Stimulated activated naive B cell treated with anti-CD40 and anti-IgM and Interleukin-4, amounts not matched to agents 10 μg/mL and 1 μg/mL and 100 μg/mL, for 72 hours (primary cell): ENCODE data around the gene GLB1L3.
A peak's percentile ranks its signal among the peaks of the same experiment; 100 is the strongest.

ENCODE experiments used
- ATAC-seq, 2 donors: fragments of 150-1000 bp; cut with Tn5 transposase; replicated peaks; 2 replicates each; pipeline ENCODE4 v1.10.0; 2021; ENCODE audit warnings: moderate library complexity in 1 of 2
- DNase-seq: peaks from one replicate; pipeline ENCODE4 v3.0.0; 2021
- H3K27ac Mint-ChIP-seq: one replicate; pipeline ENCODE4 v1.8.0; 2022; ENCODE audit warnings: mild to moderate bottlenecking, mixed read lengths
- H3K27me3 Mint-ChIP-seq, 2 donors: one replicate each; pipeline ENCODE4 v1.8.0; 2022; ENCODE audit warnings: mixed read lengths in 2 of 2
- H3K36me3 Mint-ChIP-seq, 2 donors: one replicate each; pipeline ENCODE4 v1.8.0; 2022; ENCODE audit warnings: mixed read lengths in 2 of 2, mild to moderate bottlenecking in 1 of 2
- H3K4me1 Mint-ChIP-seq, 2 donors: one replicate each; pipeline ENCODE4 v1.8.0; 2022; ENCODE audit warnings: mixed read lengths in 2 of 2, mild to moderate bottlenecking in 1 of 2
- H3K4me3 Mint-ChIP-seq, 2 donors: one replicate each; pipeline ENCODE4 v1.8.0; 2022; ENCODE audit warnings: mild to moderate bottlenecking in 2 of 2, mixed read lengths in 2 of 2, moderate library complexity in 1 of 2
- H3K9me3 Mint-ChIP-seq, 2 donors: one replicate each; pipeline ENCODE4 v1.8.0; 2022; ENCODE audit warnings: mixed read lengths in 2 of 2, mild to moderate bottlenecking in 1 of 2

The GLB1L3 gene, protein sequence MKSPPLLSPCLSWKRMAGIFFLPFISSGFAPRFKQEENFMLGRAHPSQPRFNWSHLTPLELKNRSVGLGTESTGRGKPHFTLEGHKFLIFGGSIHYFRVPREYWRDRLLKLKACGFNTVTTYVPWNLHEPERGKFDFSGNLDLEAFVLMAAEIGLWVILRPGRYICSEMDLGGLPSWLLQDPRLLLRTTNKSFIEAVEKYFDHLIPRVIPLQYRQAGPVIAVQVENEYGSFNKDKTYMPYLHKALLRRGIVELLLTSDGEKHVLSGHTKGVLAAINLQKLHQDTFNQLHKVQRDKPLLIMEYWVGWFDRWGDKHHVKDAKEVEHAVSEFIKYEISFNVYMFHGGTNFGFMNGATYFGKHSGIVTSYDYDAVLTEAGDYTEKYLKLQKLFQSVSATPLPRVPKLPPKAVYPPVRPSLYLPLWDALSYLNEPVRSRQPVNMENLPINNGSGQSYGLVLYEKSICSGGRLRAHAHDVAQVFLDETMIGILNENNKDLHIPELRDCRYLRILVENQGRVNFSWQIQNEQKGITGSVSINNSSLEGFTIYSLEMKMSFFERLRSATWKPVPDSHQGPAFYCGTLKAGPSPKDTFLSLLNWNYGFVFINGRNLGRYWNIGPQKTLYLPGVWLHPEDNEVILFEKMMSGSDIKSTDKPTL

DNA sequence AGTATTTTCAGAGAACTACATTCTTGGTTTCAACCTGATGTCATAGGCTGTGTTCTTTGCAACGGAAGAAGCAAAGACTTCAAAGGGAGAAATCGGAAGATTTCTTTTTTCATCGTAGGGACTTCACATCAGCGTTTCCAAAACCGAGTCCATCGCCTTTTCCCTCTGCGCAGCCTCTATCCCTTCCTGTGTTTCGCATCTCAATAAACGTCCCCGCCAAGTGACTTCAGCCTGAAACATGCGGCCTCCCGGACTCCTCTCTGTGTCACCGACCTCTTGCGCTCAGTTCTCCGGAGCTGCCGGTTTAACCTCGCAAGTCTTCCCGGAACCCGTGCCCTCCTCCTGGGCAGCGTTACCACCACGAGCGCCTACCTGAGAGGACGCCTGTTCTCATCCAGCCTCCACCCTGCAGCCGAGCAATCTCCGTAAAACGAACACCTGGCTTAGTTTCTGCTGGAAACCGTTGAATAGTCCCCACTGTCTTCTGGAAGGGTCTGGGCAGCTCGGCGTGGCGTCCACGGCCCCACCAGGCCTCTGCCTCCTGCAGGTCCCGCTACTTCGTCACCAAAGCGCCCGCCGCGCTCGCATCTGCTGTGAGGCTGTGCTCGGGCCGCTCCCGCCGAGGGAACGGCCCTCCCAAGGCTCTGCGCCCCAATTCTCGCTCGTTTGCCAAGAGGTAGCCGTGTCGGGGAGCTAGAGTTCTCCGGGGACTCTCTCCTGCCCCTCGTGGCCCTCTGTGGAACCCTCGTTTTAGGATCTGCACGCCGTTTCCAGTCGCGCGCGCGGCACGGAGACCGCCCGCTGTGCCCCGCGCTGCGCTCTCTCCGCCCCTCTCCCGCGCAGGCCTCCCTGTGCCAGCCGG is at the start of gene GLB1L3:
Gene GLB1L3, plus strand, starts transcription at position 846 of the 862 bp plus-strand sequence. CDS start 362 bp downstream, outside the sequence.
- peak within 1 kb of the TSS; percentile 73 to 83 for H3K4me3 Mint-ChIP-seq
- peaks cover 4 to 5% of the 10 kb centered on the region in 2 donors for H3K9me3 Mint-ChIP-seq
- H3K36me3 Mint-ChIP-seq = peaks cover 0 to 1% of the 10 kb centered on the region in 2 donors
- ATAC-seq (peak; percentile 85 to 86), DNase-seq (peak; percentile 28)
- H3K27me3 Mint-ChIP-seq = peaks cover 64 to 81% of the 10 kb centered on the region in 2 donors
- H3K4me1 Mint-ChIP-seq = peaks cover 11 to 24% of the 10 kb centered on the region in 2 donors
- H3K27ac Mint-ChIP-seq = no peak within 1 kb of the TSS

DNA sequence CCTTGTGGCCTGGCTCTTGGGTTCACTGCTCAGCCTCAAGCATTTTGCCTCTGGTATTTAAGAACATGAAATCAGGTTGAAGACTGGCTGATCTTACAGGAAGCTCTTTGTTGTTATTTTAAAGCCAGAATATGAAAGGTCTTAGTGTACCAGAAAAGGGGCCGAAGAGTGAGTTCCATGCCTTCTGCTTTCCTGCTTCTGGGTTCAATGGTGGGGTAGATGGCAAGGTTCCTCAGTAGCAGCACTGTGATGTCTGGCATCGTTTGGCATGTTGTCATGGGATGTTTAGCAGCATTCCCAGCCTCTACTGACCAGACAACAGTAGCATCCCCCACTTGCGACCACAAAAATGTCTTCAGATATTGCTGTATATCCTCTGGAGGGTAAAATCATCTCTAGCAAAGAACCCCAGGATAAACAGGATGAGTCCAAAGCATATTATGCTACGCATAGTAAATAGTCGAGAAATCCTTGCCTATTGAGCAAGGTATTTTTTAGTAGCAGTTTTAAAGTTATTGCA is 49.3 kb upstream of the GLB1L3 start:
- Mint-ChIP-seq H3K4me1 (peaks cover 45 to 85% of the 10 kb centered on the region in 2 donors), H3K4me3 (no peak overlapping the region), H3K27me3 (peaks cover 32 to 37% of the 10 kb centered on the region in 2 donors), H3K9me3 (no peaks in the 10 kb centered on the region), H3K36me3 (peaks cover 4 to 9% of the 10 kb centered on the region in 2 donors), H3K27ac (no peak overlapping the region)
- DNase-seq (no peak), ATAC-seq (no peak)

DNA sequence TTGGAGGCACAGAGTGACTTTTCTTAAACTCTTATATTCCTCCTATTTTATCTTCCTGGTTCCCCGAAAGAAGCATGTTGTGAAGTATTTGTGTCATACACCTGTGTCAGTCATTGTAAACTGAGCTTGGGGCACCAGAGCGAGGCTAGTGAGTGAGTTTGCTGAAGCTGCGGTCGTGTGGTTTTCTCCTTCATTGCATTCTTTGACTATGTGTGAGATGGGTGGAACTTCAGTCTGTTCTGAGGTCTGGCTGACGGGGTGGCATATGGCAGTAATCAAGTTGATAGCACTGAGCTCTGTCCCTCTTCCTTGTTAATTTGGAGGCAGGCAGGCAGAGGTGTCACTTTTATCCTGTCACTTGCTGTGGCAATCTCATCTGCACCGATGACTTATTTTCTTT is 47.6 kb upstream of the GLB1L3 start:
- Mint-ChIP-seq H3K4me3 (no peak overlapping the region), H3K27ac (no peak overlapping the region), H3K36me3 (peaks cover 7 to 9% of the 10 kb centered on the region in 2 donors), H3K4me1 (peaks cover 39 to 81% of the 10 kb centered on the region in 2 donors), H3K9me3 (no peaks in the 10 kb centered on the region), H3K27me3 (peaks cover 37% of the 10 kb centered on the region in 2 donors)
- ATAC-seq (peak; percentile 64), DNase-seq (peak; percentile 44)

DNA sequence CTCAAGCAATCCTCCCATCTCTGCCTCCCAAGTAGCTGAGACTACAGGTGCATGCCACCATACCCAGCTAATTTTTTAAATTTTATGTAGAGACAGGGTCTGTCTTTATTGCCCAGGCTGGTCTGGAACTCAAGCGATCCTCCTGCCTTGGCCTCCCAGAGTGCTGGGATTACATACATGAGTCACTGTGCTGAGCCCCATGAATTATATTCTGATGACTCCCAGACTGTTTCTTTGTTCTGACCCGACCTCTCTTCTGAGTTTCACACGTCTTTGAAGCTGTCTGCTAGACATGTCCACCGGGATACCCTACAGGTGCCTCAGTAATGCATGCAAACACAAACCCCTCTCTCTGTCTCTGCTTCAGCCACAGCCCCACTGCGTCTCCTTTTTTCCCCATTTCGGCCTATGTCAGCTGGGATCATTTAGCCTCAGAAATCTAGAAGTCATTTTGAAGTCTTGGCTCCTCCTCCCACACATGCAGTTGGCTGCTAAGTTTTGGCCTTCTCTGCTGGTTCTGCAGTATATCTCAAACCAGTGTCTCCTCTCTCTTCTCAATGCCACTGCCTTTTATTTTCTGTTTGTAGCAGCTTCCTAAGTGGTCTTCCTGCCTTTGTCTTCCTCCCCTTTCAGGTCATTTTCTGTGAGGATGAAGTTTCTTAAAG is 46.9 kb upstream of the GLB1L3 start:
- Mint-ChIP-seq H3K27ac (no peak overlapping the region), H3K36me3 (peaks cover 7% of the 10 kb centered on the region in 2 donors), H3K4me1 (peaks cover 39 to 81% of the 10 kb centered on the region in 2 donors), H3K27me3 (peaks cover 37% of the 10 kb centered on the region in 2 donors), H3K4me3 (no peak overlapping the region), H3K9me3 (no peaks in the 10 kb centered on the region)
- no peak for DNase-seq
- ATAC-seq = no peak

DNA sequence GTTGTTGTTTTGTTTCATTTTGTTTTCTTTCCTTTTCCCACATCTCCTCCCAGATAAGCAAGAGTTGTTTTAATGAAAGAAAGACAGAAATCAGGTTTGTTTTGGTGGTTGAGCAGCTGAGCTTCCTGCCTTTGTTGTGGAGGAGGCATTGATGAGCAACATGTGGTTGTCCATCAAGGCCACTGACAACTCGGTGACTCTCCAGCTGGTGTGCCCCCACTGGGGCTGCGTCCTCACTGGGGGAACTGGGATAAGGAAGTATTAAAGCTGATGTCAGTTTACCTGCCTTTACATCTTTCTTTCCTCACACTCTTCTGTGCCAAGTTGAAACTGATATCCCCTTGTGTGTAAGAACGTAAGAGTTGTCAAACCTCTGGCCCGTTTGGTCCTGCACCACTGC is 45.8 kb upstream of the GLB1L3 start:
- peaks cover 10 to 14% of the 10 kb centered on the region in 2 donors for H3K36me3 Mint-ChIP-seq
- no peaks in the 10 kb centered on the region for H3K9me3 Mint-ChIP-seq
- no peak for DNase-seq
- H3K4me1 Mint-ChIP-seq = peaks cover 37 to 76% of the 10 kb centered on the region in 2 donors
- peaks cover 36 to 37% of the 10 kb centered on the region in 2 donors for H3K27me3 Mint-ChIP-seq
- peak; percentile 9 to 19 for ATAC-seq
- H3K4me3 Mint-ChIP-seq = no peak overlapping the region
- H3K27ac Mint-ChIP-seq = peak overlapping the region; percentile 84

DNA sequence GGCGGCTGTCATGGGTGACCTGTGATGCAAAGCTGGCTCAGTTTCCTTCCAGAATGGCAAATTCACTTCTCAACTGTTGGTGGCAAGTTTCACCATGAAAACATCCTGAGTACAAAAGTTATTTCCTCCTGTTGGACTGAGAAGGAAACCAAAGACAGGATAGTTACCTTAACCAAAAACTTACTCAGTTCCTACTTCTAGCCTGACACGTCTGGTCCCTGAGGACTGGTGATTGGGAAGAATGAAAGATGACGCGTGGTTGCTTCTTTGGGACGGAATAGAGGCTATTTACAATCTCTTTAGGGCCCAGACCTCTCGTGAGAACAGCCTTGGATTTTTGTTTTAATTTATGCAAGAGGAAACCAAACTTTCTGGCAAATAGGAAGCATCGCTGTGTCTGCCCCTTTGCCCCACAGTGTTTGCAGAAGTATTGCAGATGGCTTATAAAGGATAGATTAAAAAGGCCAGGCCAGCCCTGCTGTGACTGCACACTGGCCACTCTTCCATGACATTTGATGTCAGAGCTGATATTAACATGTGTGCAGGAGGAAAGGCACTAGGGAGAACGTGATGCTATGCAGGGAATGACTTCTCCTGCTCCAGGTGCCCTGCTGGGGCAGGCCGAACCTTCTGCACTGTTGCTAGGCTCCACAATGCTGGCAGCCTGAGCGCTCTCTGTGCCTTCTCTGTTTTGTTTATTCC is 44.1 kb upstream of the GLB1L3 start:
- Mint-ChIP-seq H3K9me3 (no peaks in the 10 kb centered on the region), H3K27me3 (peaks cover 25 to 30% of the 10 kb centered on the region in 2 donors), H3K4me1 (peaks cover 35 to 58% of the 10 kb centered on the region in 2 donors), H3K36me3 (peaks cover 15 to 16% of the 10 kb centered on the region in 2 donors), H3K27ac (no peak overlapping the region), H3K4me3 (peak overlapping the region in 1 of 2 donors; percentile 5)
- no peak for DNase-seq
- ATAC-seq = peak; percentile 41 to 69

DNA sequence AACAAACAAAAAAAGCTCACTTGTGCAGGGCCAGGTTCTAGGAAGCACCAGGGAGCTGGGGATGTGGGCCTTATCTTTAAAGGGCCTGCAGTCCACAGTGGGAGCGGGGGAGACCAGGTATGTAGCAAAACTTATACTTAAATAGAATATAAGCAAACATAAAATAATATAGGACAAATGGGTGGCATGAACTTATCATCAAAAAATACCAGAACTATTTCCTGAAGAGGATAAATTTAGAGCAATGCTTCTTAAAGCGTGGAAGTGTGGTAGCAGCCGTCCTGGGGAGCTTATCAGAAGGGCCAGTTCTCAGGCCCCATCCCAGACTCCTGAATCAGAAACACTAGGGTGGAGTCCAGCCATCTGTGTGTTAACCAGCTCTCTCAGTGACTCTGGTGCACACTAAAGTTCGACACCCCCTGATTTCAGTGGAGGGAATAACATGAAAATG is 42.4 kb upstream of the GLB1L3 start:
- no peak overlapping the region for H3K4me3 Mint-ChIP-seq
- peaks cover 26 to 42% of the 10 kb centered on the region in 2 donors for H3K4me1 Mint-ChIP-seq
- no peak overlapping the region for H3K27ac Mint-ChIP-seq
- no peaks in the 10 kb centered on the region for H3K9me3 Mint-ChIP-seq
- ATAC-seq (no peak), DNase-seq (no peak)
- peaks cover 19 to 24% of the 10 kb centered on the region in 2 donors for H3K27me3 Mint-ChIP-seq
- peaks cover 23 to 28% of the 10 kb centered on the region in 2 donors for H3K36me3 Mint-ChIP-seq

DNA sequence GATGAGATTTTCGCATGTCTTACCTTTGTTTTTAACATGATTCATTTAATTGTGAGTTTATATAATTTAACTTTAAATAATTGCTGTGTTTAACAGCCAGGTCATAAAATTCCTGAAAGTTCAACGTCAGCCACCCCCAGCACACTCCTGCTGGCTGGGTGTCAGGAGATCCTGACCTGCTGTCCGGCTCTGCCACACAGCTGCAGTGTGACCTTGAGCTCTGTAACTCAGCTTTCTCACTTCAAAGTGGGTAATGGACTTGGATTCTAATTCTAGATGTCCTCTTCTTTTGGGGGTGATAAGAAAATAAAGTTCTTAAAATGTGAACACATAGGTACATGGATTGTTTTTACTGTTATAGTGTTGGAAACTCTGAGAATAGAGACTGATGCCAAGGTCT is 40.8 kb upstream of the GLB1L3 start:
- peaks cover 11% of the 10 kb centered on the region in 2 donors for H3K27me3 Mint-ChIP-seq
- ATAC-seq (no peak), DNase-seq (no peak)
- no peak overlapping the region for H3K4me3 Mint-ChIP-seq
- H3K36me3 Mint-ChIP-seq = peaks cover 27 to 37% of the 10 kb centered on the region in 2 donors
- peaks cover 13 to 25% of the 10 kb centered on the region in 2 donors for H3K4me1 Mint-ChIP-seq
- no peak overlapping the region for H3K27ac Mint-ChIP-seq
- H3K9me3 Mint-ChIP-seq = no peaks in the 10 kb centered on the region

DNA sequence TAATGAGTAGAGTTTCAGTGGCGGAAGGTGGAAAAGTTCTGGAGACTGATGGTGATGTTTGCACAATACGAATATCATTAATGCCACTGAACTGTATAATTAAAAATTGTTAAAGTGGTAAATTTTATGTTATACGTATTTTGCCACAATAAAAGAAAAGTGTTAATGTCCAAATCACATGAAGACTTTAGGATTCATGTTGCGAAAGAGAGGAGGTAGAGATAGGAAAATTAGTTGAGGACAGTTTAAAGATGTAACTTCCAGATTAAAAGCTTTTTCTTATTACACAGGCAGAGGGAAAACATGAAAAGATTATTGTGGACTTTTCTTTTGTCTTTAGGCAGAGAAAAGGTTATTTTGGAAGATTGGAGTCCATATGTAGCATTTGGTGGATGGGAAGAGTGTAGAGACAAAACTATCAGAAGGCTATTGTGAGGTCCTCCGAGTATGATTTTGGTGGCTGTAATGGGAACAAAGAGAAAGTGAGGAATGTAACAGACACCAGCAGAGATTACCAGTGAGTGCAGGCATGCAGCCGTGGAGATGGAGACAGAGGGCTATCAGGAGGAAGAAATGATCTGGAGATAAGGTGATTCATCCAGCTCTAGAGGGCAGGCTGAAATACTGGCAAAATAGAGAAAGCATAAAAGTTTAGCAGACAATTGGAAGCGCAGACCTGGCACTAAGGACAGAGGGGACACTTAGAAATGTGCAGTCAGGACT is 39.2 kb upstream of the GLB1L3 start:
- no peak overlapping the region for H3K27ac Mint-ChIP-seq
- DNase-seq (no peak), ATAC-seq (no peak)
- no peaks in the 10 kb centered on the region for H3K9me3 Mint-ChIP-seq
- no peak overlapping the region for H3K4me3 Mint-ChIP-seq
- H3K27me3 Mint-ChIP-seq = peaks cover 5 to 6% of the 10 kb centered on the region in 2 donors
- peaks cover 27 to 33% of the 10 kb centered on the region in 2 donors for H3K36me3 Mint-ChIP-seq
- peaks cover 7 to 9% of the 10 kb centered on the region in 2 donors for H3K4me1 Mint-ChIP-seq

DNA sequence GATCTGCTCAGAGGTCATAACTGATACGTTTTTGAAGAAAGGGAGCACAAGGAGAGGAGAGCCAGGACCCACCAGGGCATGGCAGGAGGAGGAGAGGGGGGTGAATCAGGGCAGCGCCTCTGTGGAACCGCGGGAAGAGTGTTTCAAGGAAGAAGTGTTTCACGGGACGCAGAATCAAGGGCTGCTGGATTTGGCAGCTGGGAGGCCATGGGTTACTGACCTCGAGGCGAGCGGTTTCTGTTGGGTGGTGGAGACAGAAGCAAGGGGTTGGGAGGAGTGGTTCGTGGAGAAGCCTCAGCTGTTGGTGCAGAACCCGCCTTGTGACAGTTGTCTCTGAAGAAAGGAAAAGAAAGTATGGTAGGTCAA is 38.6 kb upstream of the GLB1L3 start:
- no peak for ATAC-seq
- no peak for DNase-seq
- peaks cover 28 to 35% of the 10 kb centered on the region in 2 donors for H3K36me3 Mint-ChIP-seq
- H3K4me1 Mint-ChIP-seq = peaks cover 2 to 4% of the 10 kb centered on the region in 2 donors
- no peak overlapping the region for H3K27ac Mint-ChIP-seq
- no peaks in the 10 kb centered on the region for H3K9me3 Mint-ChIP-seq
- peaks cover 3 to 5% of the 10 kb centered on the region in 2 donors for H3K27me3 Mint-ChIP-seq
- no peak overlapping the region for H3K4me3 Mint-ChIP-seq

DNA sequence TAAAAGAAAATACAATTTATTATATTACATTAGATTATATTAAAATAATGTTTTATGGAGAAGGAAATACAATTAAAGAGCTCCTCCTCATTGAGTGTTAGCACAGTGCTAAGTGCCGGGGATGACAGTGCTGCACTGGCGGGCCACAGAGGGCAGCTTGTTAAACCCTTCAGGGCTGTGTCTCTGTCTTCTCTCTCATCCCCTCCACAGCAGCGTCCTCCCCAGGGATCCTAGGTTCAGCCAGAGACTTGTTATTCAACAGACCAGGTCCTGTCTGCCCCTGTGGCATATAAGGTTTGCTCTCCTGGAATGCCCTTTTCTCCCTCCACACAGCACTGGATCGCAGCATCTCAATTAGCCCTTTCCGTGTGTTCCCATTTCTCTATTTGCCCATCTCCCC is 37.2 kb upstream of the GLB1L3 start:
- H3K27ac Mint-ChIP-seq = no peak overlapping the region
- H3K27me3 Mint-ChIP-seq = peaks cover 0 to 5% of the 10 kb centered on the region in 2 donors
- no peak for ATAC-seq
- no peak overlapping the region for H3K4me3 Mint-ChIP-seq
- H3K9me3 Mint-ChIP-seq = no peaks in the 10 kb centered on the region
- no peaks in the 10 kb centered on the region for H3K4me1 Mint-ChIP-seq
- DNase-seq = no peak
- peaks cover 33 to 45% of the 10 kb centered on the region in 2 donors for H3K36me3 Mint-ChIP-seq

DNA sequence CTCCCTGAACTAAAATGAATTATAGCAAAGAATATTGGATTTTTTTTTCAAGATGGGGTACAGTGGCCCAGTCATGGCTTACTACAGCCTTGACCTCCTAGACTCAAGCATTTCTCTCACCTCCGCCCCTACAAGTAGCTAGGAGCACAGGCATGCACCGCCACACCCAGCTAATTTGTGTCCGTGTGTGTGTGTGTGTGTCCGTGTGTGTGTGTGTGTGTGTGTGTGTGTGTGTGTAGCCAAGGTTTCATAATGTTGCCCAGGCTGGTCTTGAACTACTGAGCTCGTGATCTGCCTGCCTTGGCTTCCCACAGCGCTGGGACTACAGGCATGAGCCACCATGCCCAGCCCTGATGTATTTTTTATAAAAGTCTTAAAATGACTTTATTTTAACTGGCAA is 35.6 kb upstream of the GLB1L3 start:
- no peak for ATAC-seq
- Mint-ChIP-seq H3K27ac (no peak overlapping the region), H3K36me3 (peaks cover 32 to 47% of the 10 kb centered on the region in 2 donors)

More for the DNA sequence above, 35.6 kb upstream of the GLB1L3 start:
- no peak for DNase-seq
- no peaks in the 10 kb centered on the region for H3K9me3 Mint-ChIP-seq
- H3K4me1 Mint-ChIP-seq = no peaks in the 10 kb centered on the region
- H3K27me3 Mint-ChIP-seq = no peaks in the 10 kb centered on the region
- H3K4me3 Mint-ChIP-seq = no peak overlapping the region
